Muscle layer of duodenum (tissue), 2 donors: ENCODE data around the gene TRMT44.
"Not testable (repeated sequence)": the region's sequence is repeated elsewhere in the genome, so short reads cannot be mapped to it uniquely, and the experiment has no call there.

Source experiments
- H3K27ac ChIP-seq: one replicate; pipeline ENCODE4 v1.7.0; 2013; ENCODE audit warnings: mild to moderate bottlenecking, low read length
- H3K27me3 ChIP-seq: one replicate; pipeline ENCODE4 v1.7.0; 2013; ENCODE audit warnings: low read depth, mild to moderate bottlenecking, control low read depth, low read length
- H3K36me3 ChIP-seq, 2 donors: one replicate each; pipeline ENCODE4 v1.7.0; 2013; ENCODE audit warnings: low read length in 2 of 2, control low read depth in 1 of 2, mild to moderate bottlenecking in 1 of 2; ENCODE audit not compliant: insufficient read depth in 2 of 2, control insufficient read depth in 1 of 2
- H3K4me1 ChIP-seq, 2 donors: one replicate each; pipeline ENCODE4 v1.7.0; 2013; ENCODE audit warnings: low read length in 2 of 2, mild to moderate bottlenecking in 2 of 2, control low read depth in 1 of 2, moderate library complexity in 1 of 2; ENCODE audit not compliant: insufficient read depth in 2 of 2, control insufficient read depth in 1 of 2
- H3K4me3 ChIP-seq, 2 donors: one replicate each; pipeline ENCODE4 v1.7.0; 2013; ENCODE audit warnings: low read length in 2 of 2, low read depth in 1 of 2, mild to moderate bottlenecking in 1 of 2
- H3K9me3 ChIP-seq, 2 donors: one replicate each; pipeline ENCODE4 v1.7.0; 2013; ENCODE audit warnings: low read length in 2 of 2, control low read depth in 1 of 2, mild to moderate bottlenecking in 1 of 2; ENCODE audit not compliant: control insufficient read depth in 1 of 2
- donor health status: healthy.

TRMT44 gene

GRCh38 chr4:8407756-8408155, 32.8 kb upstream of the TRMT44 start:
- Histone ChIP-seq H3K36me3 (peaks cover 19 to 54% of the 10 kb centered on the region in 2 donors), H3K4me3 (no peak overlapping the region), H3K27ac (no peak overlapping the region), H3K27me3 (no peaks in the 10 kb centered on the region), H3K9me3 (no peaks in the 10 kb centered on the region), H3K4me1 (peaks cover 0 to 16% of the 10 kb centered on the region in 2 donors)

- Histone ChIP-seq H3K36me3 (peaks cover 24 to 70% of the 10 kb centered on the region in 2 donors), H3K27me3 (no peaks in the 10 kb centered on the region), H3K9me3 (no peaks in the 10 kb centered on the region), H3K4me1 (peaks cover 0 to 13% of the 10 kb centered on the region in 2 donors), H3K4me3 (no peak overlapping the region), H3K27ac (no peak overlapping the region)
These were observed 31.1 kb upstream of the TRMT44 start for GRCh38 chr4:8409264-8410065.

GRCh38 chr4:8410066-8410625, 30.4 kb upstream of the TRMT44 start:
- Histone ChIP-seq H3K9me3 (no peaks in the 10 kb centered on the region), H3K4me1 (peaks cover 0 to 13% of the 10 kb centered on the region in 2 donors), H3K4me3 (no peak overlapping the region), H3K27me3 (no peaks in the 10 kb centered on the region), H3K36me3 (peaks cover 25 to 70% of the 10 kb centered on the region in 2 donors), H3K27ac (no peak overlapping the region)

- no peak overlapping the region for H3K27ac ChIP-seq
- no peak overlapping the region for H3K4me3 ChIP-seq
- H3K36me3 ChIP-seq, result peaks cover 21 to 67% of the 10 kb centered on the region in 2 donors
- H3K4me1 ChIP-seq, result peaks cover 0 to 13% of the 10 kb centered on the region in 2 donors
- no peaks in the 10 kb centered on the region for H3K9me3 ChIP-seq
- H3K27me3 ChIP-seq, result no peaks in the 10 kb centered on the region
These were observed 29.8 kb upstream of the TRMT44 start for GRCh38 chr4:8410641-8411271.

GRCh38 chr4:8411351-8412180, 29.0 kb upstream of the TRMT44 start:
- Histone ChIP-seq H3K4me3 (no peak overlapping the region), H3K27ac (no peak overlapping the region), H3K36me3 (peaks cover 25 to 70% of the 10 kb centered on the region in 2 donors), H3K9me3 (no peaks in the 10 kb centered on the region), H3K27me3 (no peaks in the 10 kb centered on the region), H3K4me1 (peaks cover 0 to 13% of the 10 kb centered on the region in 2 donors)

GRCh38 chr4:8412288-8412687, 28.3 kb upstream of the TRMT44 start:
- peaks cover 25 to 77% of the 10 kb centered on the region in 2 donors for H3K36me3 ChIP-seq

GRCh38 chr4:8414377-8414776, 26.2 kb upstream of the TRMT44 start:
- peaks cover 0 to 11% of the 10 kb centered on the region in 2 donors for H3K4me1 ChIP-seq
- H3K4me3 ChIP-seq, result no peak overlapping the region
- no peaks in the 10 kb centered on the region for H3K9me3 ChIP-seq
- no peaks in the 10 kb centered on the region for H3K27me3 ChIP-seq
- H3K27ac ChIP-seq, result no peak overlapping the region
- H3K36me3 ChIP-seq, result peaks cover 25 to 66% of the 10 kb centered on the region in 2 donors

More at GRCh38 chr4:8412288-8412687, 28.3 kb upstream of the TRMT44 start:
- H3K9me3 ChIP-seq, result no peaks in the 10 kb centered on the region
- H3K27me3 ChIP-seq, result no peaks in the 10 kb centered on the region
- no peak overlapping the region for H3K4me3 ChIP-seq
- no peak overlapping the region for H3K27ac ChIP-seq
- peaks cover 0 to 13% of the 10 kb centered on the region in 2 donors for H3K4me1 ChIP-seq

GRCh38 chr4:8417071-8417614, 23.4 kb upstream of the TRMT44 start:
- H3K27ac ChIP-seq, result no peak overlapping the region
- no peaks in the 10 kb centered on the region for H3K9me3 ChIP-seq
- peaks cover 25 to 43% of the 10 kb centered on the region in 2 donors for H3K36me3 ChIP-seq
- H3K4me3 ChIP-seq, result no peak overlapping the region
- no peaks in the 10 kb centered on the region for H3K4me1 ChIP-seq
- H3K27me3 ChIP-seq, result no peaks in the 10 kb centered on the region

- Histone ChIP-seq H3K4me1 (no peaks in the 10 kb centered on the region), H3K27ac (no peak overlapping the region), H3K36me3 (peaks cover 17 to 25% of the 10 kb centered on the region in 2 donors), H3K27me3 (no peaks in the 10 kb centered on the region), H3K9me3 (no peaks in the 10 kb centered on the region), H3K4me3 (no peak overlapping the region)
These were observed 21.1 kb upstream of the TRMT44 start for GRCh38 chr4:8419222-8420041.

GRCh38 chr4:8420151-8420550, 20.4 kb upstream of the TRMT44 start:
- not testable (repeated sequence) for H3K9me3 ChIP-seq, H3K27ac ChIP-seq, H3K27me3 ChIP-seq, H3K4me3 ChIP-seq, H3K4me1 ChIP-seq
- H3K36me3 ChIP-seq, result peaks cover 10 to 17% of the 10 kb centered on the region in 2 donors
